Measurements from ENCODE around the gene LRP1B. TPM values are rescaled to one million over a fixed set of nuclear protein-coding genes. Genes with fewer than 3 reads are reported as not detected.

Gene LRP1B
- polyA plus RNA-seq, 2 of the 4 experiments (the other 2 are of a cell fraction): 0.03 TPM; not detected in 1

- FAIRE-seq (no peak), ATAC-seq (no peak), DNase-seq (ENCODE audit: low read depth in 1 of 2, low spot score in 1 of 2) (no peak)
- TF ChIP-seq KDM5A (IDR thresholded peaks at IDR 0.05) (no peak), PBX3 (IDR thresholded peaks at IDR 0.05) (no peak), FOSB (CRISPR knock-in tag; IDR thresholded peaks at IDR 0.05) (no peak), NPAS2 (CRISPR knock-in tag; IDR thresholded peaks at IDR 0.05; ENCODE audit: borderline replicate concordance) (no peak), ZSCAN20 (CRISPR knock-in tag; IDR thresholded peaks at IDR 0.05) (no peak), MAFK (IDR thresholded peaks at IDR 0.05; ENCODE audit: partially characterized antibody) (no peak), ESRRA (IDR thresholded peaks at IDR 0.05; ENCODE audit: borderline replicate concordance, low read length) (no peak), RNF2 (IDR thresholded peaks at IDR 0.05; ENCODE audit: borderline replicate concordance, low read depth) (no peak)
- ChIA-PET CTCF (no interaction called here), POLR2A (no interaction called here)
- WGBS (ENCODE audit: missing lambda C conversion rate): 88% methylated on average over 1 of the region's 1 CpG
- no peak overlapping the region for H3K27ac ChIP-seq
- H3K9me3 ChIP-seq: no peaks in the 10 kb centered on the region
- no peak overlapping the region for H3K4me3 ChIP-seq
- H3K4me2 ChIP-seq: no peak overlapping the region
- no peaks in the 10 kb centered on the region for H3K4me1 ChIP-seq
Measured at GRCh38 chr2:140362361-140362760, 1768.5 kb downstream of the LRP1B start.

DNA sequence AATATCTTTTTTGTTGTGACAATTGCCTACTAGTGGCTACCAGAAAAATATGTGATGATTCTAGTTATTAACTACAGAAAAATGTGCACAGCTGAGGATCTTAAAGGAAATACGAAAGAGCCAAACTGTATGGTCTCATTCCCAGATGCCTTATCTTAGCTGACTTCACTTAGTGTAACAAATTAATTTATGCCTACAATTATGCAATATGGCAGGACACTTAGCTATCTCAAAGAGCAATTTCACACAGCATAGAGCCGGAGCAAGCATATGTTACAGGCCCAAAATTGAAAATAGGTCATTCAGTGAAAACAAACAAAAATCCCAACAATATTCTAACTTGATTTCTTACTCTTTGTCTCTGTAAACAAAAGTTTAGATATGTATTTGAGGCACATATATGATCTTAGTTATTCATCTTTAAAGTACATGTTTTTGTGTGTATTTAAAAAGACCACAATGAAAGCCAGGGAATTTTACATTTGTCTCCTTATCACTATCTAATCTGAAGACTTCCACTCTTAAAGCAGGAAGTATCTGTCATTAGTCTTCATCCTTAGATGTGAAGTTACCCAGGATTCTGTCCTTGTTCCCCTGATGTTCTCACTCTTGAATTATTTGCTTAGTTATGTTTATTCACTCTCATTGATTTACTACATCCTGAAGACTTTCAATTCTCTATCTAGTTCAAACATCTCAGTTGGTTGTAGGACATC is 1771.6 kb downstream of the LRP1B start:
- no peaks in the 10 kb centered on the region for H3K9me3 ChIP-seq
- no peak overlapping the region for H3K4me2 ChIP-seq
- H3K4me3 ChIP-seq: no peak overlapping the region
- H3K27ac ChIP-seq: no peak overlapping the region
- FAIRE-seq: no peak
- TF ChIP-seq RCOR1 (IDR thresholded peaks at IDR 0.05; ENCODE audit: low read depth, low read length): no peak
- no peak for TF ChIP-seq CHD4 (IDR thresholded peaks at IDR 0.05; ENCODE audit: borderline replicate concordance)
- no peak for TF ChIP-seq E2F6 (IDR thresholded peaks at IDR 0.05; ENCODE audit: borderline replicate concordance, low read depth)
- no peak for TF ChIP-seq PBX3 (IDR thresholded peaks at IDR 0.05)
- TF ChIP-seq RNF2 (IDR thresholded peaks at IDR 0.05; ENCODE audit: borderline replicate concordance, low read depth): no peak
- TF ChIP-seq TP53 (CRISPR knock-in tag; IDR thresholded peaks at IDR 0.05): no peak
- TF ChIP-seq HDAC2 (IDR thresholded peaks at IDR 0.05): no peak
- no peak for TF ChIP-seq FOSB (CRISPR knock-in tag; IDR thresholded peaks at IDR 0.05)
- TF ChIP-seq ZNF302 (CRISPR knock-in tag; IDR thresholded peaks at IDR 0.05): no peak
- no peak for TF ChIP-seq SREBF2 (IDR thresholded peaks at IDR 0.05)
- TF ChIP-seq ZSCAN20 (CRISPR knock-in tag; IDR thresholded peaks at IDR 0.05): no peak
- no peak for TF ChIP-seq PHF8 (IDR thresholded peaks at IDR 0.05; ENCODE audit: borderline replicate concordance, low read depth)
- TF ChIP-seq JUN (IDR thresholded peaks at IDR 0.05): no peak
- no peak for TF ChIP-seq POLR2AphosphoS2 (conservative IDR thresholded peaks at IDR 0.05; ENCODE audit: low read length)
- TF ChIP-seq HOXA7 (CRISPR knock-in tag; IDR thresholded peaks at IDR 0.05): no peak
- TF ChIP-seq, protein P1, sequence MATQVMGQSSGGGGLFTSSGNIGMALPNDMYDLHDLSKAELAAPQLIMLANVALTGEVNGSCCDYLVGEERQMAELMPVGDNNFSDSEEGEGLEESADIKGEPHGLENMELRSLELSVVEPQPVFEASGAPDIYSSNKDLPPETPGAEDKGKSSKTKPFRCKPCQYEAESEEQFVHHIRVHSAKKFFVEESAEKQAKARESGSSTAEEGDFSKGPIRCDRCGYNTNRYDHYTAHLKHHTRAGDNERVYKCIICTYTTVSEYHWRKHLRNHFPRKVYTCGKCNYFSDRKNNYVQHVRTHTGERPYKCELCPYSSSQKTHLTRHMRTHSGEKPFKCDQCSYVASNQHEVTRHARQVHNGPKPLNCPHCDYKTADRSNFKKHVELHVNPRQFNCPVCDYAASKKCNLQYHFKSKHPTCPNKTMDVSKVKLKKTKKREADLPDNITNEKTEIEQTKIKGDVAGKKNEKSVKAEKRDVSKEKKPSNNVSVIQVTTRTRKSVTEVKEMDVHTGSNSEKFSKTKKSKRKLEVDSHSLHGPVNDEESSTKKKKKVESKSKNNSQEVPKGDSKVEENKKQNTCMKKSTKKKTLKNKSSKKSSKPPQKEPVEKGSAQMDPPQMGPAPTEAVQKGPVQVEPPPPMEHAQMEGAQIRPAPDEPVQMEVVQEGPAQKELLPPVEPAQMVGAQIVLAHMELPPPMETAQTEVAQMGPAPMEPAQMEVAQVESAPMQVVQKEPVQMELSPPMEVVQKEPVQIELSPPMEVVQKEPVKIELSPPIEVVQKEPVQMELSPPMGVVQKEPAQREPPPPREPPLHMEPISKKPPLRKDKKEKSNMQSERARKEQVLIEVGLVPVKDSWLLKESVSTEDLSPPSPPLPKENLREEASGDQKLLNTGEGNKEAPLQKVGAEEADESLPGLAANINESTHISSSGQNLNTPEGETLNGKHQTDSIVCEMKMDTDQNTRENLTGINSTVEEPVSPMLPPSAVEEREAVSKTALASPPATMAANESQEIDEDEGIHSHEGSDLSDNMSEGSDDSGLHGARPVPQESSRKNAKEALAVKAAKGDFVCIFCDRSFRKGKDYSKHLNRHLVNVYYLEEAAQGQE (IDR thresholded peaks at IDR 0.05): no peak
- ChIA-PET POLR2A (no interaction called here), CTCF (no interaction called here)
- ATAC-seq: no peak
- no peak for DNase-seq (ENCODE audit: low read depth in 1 of 2, low spot score in 1 of 2)
- WGBS (ENCODE audit: missing lambda C conversion rate): 56% methylated on average over 2 of the region's 2 CpGs
- no peaks in the 10 kb centered on the region for H3K4me1 ChIP-seq

Measured in A549 (cell line).